ENCODE measurements around the gene LACTB.

The LACTB gene

GRCh38 chr15:63188926-63189871, 67.5 kb downstream of the LACTB start, which contains the start of gene RAB8B:
RAB8B (plus strand) TSS chr15:63189606; CDS start chr15:63189625, 19 bp downstream.
- ChIA-PET CTCF (no interaction called here), POLR2A (interaction anchor here (0.7 to 1.6 kb wide), 4 partner anchors 9 to 905 kb away, joined by 3 to 6 read pairs (median 4); partner anchors contain the start of genes CIAO2A and RPS27L)
- no peak for TF ChIP-seq BHLHE40 (IDR thresholded peaks at IDR 0.05; ENCODE audit: borderline replicate concordance)
- no peak for TF ChIP-seq SUZ12 (IDR thresholded peaks at IDR 0.05)
- TF ChIP-seq PKNOX1 (IDR thresholded peaks at IDR 0.05) = no peak
- TF ChIP-seq HDGF (IDR thresholded peaks at IDR 0.05; ENCODE audit: borderline replicate concordance) = no peak
- no peak for TF ChIP-seq ELF4 (IDR thresholded peaks at IDR 0.05)
- TF ChIP-seq NFRKB (IDR thresholded peaks at IDR 0.05) = no peak
- TF ChIP-seq FOXM1 (IDR thresholded peaks at IDR 0.05; ENCODE audit: borderline replicate concordance) = no peak
- no peak for TF ChIP-seq LEF1 (IDR thresholded peaks at IDR 0.05; ENCODE audit: borderline replicate concordance)
- TF ChIP-seq ZNF384 (IDR thresholded peaks at IDR 0.05) = no peak
- TF ChIP-seq FOXA1 (IDR thresholded peaks at IDR 0.05) = no peak
- no peak for TF ChIP-seq SP1 (IDR thresholded peaks at IDR 0.05)
- TF ChIP-seq L3MBTL2 (conservative IDR thresholded peaks at IDR 0.05) = no peak
- TF ChIP-seq TARDBP (IDR thresholded peaks at IDR 0.05) = no peak
- TF ChIP-seq FOXK2 (IDR thresholded peaks at IDR 0.05) = no peak
- TF ChIP-seq ARNT (IDR thresholded peaks at IDR 0.05) = no peak
- peak; percentile 90 for DNase-seq (ENCODE audit: extremely low spot score)

- CTCF ChIA-PET = no interaction called here
- no peak for DNase-seq (ENCODE audit: extremely low spot score)
Observed at GRCh38 chr15:63189941-63190768, 68.5 kb downstream of the LACTB start.

GRCh38 chr15:63190769-63191649, 69.3 kb downstream of the LACTB start:
- no peak for TF ChIP-seq HDGF (IDR thresholded peaks at IDR 0.05; ENCODE audit: borderline replicate concordance)
- no peak for TF ChIP-seq ARNT (IDR thresholded peaks at IDR 0.05)
- no peak for TF ChIP-seq NFRKB (IDR thresholded peaks at IDR 0.05)
- TF ChIP-seq CTBP1 (IDR thresholded peaks at IDR 0.05; ENCODE audit: borderline replicate concordance) = no peak
- no peak for TF ChIP-seq PKNOX1 (IDR thresholded peaks at IDR 0.05)
- TF ChIP-seq BHLHE40 (IDR thresholded peaks at IDR 0.05; ENCODE audit: borderline replicate concordance) = no peak
- TF ChIP-seq TARDBP (IDR thresholded peaks at IDR 0.05) = no peak
- TF ChIP-seq SP1 (IDR thresholded peaks at IDR 0.05) = no peak
- TF ChIP-seq FOXM1 (IDR thresholded peaks at IDR 0.05; ENCODE audit: borderline replicate concordance) = no peak
- no peak for TF ChIP-seq ELF4 (IDR thresholded peaks at IDR 0.05)
- no peak for TF ChIP-seq SUZ12 (IDR thresholded peaks at IDR 0.05)
- no peak for TF ChIP-seq L3MBTL2 (conservative IDR thresholded peaks at IDR 0.05)
- no peak for TF ChIP-seq FOXA1 (IDR thresholded peaks at IDR 0.05)
- no peak for TF ChIP-seq ZNF384 (IDR thresholded peaks at IDR 0.05)
- TF ChIP-seq LEF1 (IDR thresholded peaks at IDR 0.05; ENCODE audit: borderline replicate concordance) = no peak
- TF ChIP-seq FOXK2 (IDR thresholded peaks at IDR 0.05) = no peak
- DNase-seq (ENCODE audit: extremely low spot score) = no peak
- POLR2A ChIA-PET = interaction anchor here (0.7 kb wide), 1 partner anchor 1894 kb away, joined by 3 read pairs; no protein-coding TSS in a partner anchor
- CTCF ChIA-PET = interaction anchor here (0.6 kb wide), 1 partner anchor 28 kb away, joined by 4 read pairs; no protein-coding TSS in a partner anchor

More at GRCh38 chr15:63189941-63190768, 68.5 kb downstream of the LACTB start:
- POLR2A ChIA-PET = no interaction called here
- TF ChIP-seq L3MBTL2 (conservative IDR thresholded peaks at IDR 0.05) (0 out of 2 replicates have a peak, but pooled peaks have one; percentile 3), FOXM1 (IDR thresholded peaks at IDR 0.05; ENCODE audit: borderline replicate concordance) (no peak)
